Heart left ventricle (tissue), 16 donors: ENCODE results near the gene PLBD2. TPM values are rescaled to one million over a fixed set of nuclear protein-coding genes. Genes with fewer than 3 reads are reported as not detected.

Source experiments
- ATAC-seq, 4 donors: fragments of 200-7000 bp; cut with Tn5 transposase; one replicate each; pipeline ENCODE4 v1.9.1; 2020 to 2022; ENCODE audit warnings: moderate library complexity in 4 of 4, mild to moderate bottlenecking in 3 of 4, moderate number of reproducible peaks in 1 of 4
- DNase-seq, 5 donors: peaks; one replicate each; pipeline ENCODE4 v3.0.0-alpha.2; 2020
- H3K27ac ChIP-seq, 12 donors: fragments of 200-600 bp; sonication (generic) in 4 of 12; one replicate each; pipeline versions ENCODE4 v1.5.0 to v1.8.0; 2016 to 2022; ENCODE audit warnings: mild to moderate bottlenecking in 2 of 12
- H3K27me3 ChIP-seq, 9 donors: fragments of 200-600 bp; sonication (generic) in 2 of 9; one replicate each; pipeline versions ENCODE4 v1.5.1 to v1.8.0; 2016 to 2022; ENCODE audit warnings: mild to moderate bottlenecking in 3 of 9
- H3K36me3 ChIP-seq, 9 donors: fragments of 200-600 bp; sonication (generic) in 2 of 9; one replicate each; pipeline versions ENCODE4 v1.5.0 to v1.8.0; 2018 to 2022; ENCODE audit warnings: mild to moderate bottlenecking in 2 of 9
- H3K4me1 ChIP-seq, 12 donors: fragments of 200-600 bp; sonication (generic) in 4 of 12; one replicate each; pipeline versions ENCODE4 v1.5.0 to v1.8.0; 2016 to 2022; ENCODE audit warnings: mild to moderate bottlenecking in 3 of 12
- H3K4me3 ChIP-seq, 12 donors: fragments of 200-600 bp; sonication (generic) in 4 of 12; one replicate each; pipeline versions ENCODE4 v1.5.0 to v1.8.0; 2017 to 2022; ENCODE audit warnings: mild to moderate bottlenecking in 9 of 12, moderate library complexity in 4 of 12
- H3K9me3 ChIP-seq, 12 donors: fragments of 200-600 bp; sonication (generic) in 4 of 12; one replicate each; pipeline versions ENCODE4 v1.5.0 to v1.8.0; 2016 to 2022; ENCODE audit warnings: mild to moderate bottlenecking in 1 of 12
- CTCF ChIP-seq, 12 donors: fragments of 200-600 bp; sonication (generic) in 4 of 12; IDR thresholded peaks; one replicate each; pipeline versions ENCODE4 v1.5.0 to v1.8.0; 2018 to 2022; ENCODE audit warnings: antibody characterized with exemption in 12 of 12, mild to moderate bottlenecking in 5 of 12
- POLR2A ChIP-seq, 2 donors: fragments of 450-650 bp; IDR thresholded peaks; one replicate each; pipeline ENCODE4 v1.6.1; 2017; ENCODE audit warnings: antibody characterized with exemption in 2 of 2, mild to moderate bottlenecking in 2 of 2, moderate library complexity in 2 of 2
- WGBS, 4 donors: extraction: QIAGEN DNeasy Blood & Tissue Kit in 2 of 4; methylation state at CpG; one replicate each; pipeline versions ENCODE4 v1.1.5 to v1.1.7; 2013 to 2018; 5-methylcytosine and 5-hydroxymethylcytosine counted together
- intact Hi-C, 10 donors: fragments of 100-400 bp; cut with DNase I; formaldehyde crosslinking; loops; one replicate each; pipeline versions ENCODE4 v1.11.1 to v1.14.2; 2022
- polyA plus RNA-seq, 2 donors: library from polyadenylated mRNA; stranded (reverse); fragments of 200-250 nt; gene quantifications; one replicate each; pipeline ENCODE4 v1.2.3, GENCODE V29; 2013
- total RNA-seq, 9 donors: library from RNA; depleted of rRNA in 2 of 9; stranded (reverse); fragments of >200 nt in 2 of 9; fragmentation: NEBNext Ultra II Directional in 3 of 9; extraction: Animal tissue kit (Norgen Biotek cat#: 25700) in 3 of 9; gene quantifications; one replicate each; pipeline versions ENCODE4 v1.1.0 to v1.2.4, GENCODE V29; 2016 to 2023
- donor health status: ischemic (EF 13 %, LVEDD 7.1; RV severe dilation, severe dysfunction).
- donor health status: healthy with polysubstance abuse.
- donor health status: DM: no; HTN: yes; CAD: no.
- donor health status: DM: no; HTN: no; CAD: no.
- donor health status: ischemic (EF 25% LVEDD 6.9; RV normal size, moderate dysfunction).
- donor health status: ischemic (EF 25% LVEDD 5.7; RV mildly dilated, moderate dysfunction).
- donor health status: healthy.
- donor health status: DM: yes; HTN: yes; CAD: no.
- donor health status: ischemic (EF 35%, LVEDD 5.7; RV mildly dilated, moderate dysfunction).
- donor health status: nonischemic (EF 11% LVEDD 7.7; RV severe dilation, severe dysfunction).
- donor health status: DM: yes; HTN: yes; CAD: no.
- donor health status: PGD.
- donor health status: ischemic (EF 29% LVEDD 5.4; RV normal size, mild dysfunction).
- donor health status: nonischemic (EF 23%, LVEDD 6.1; RV moderate dilation, normal function).

The PLBD2 gene
- total and polyA plus RNA-seq, 11 donors: 15.6 to 66.6 (median 31.8) TPM

GRCh38 chr12:113340061-113340460 lies 18.3 kb upstream of the PLBD2 start:
- Histone ChIP-seq H3K27me3 (no peaks in the 10 kb centered on the region), H3K4me3 (no peak overlapping the region), H3K4me1 (peaks cover 0 to 12% (median 3%) of the 10 kb centered on the region in 12 donors), H3K27ac (no peak overlapping the region), H3K9me3 (no peaks in the 10 kb centered on the region), H3K36me3 (no peaks in the 10 kb centered on the region)
- TF ChIP-seq POLR2A (IDR thresholded peaks at IDR 0.05): no peak
- no peak for TF ChIP-seq CTCF (IDR thresholded peaks at IDR 0.05)
- 76 to 80% (median 77%) methylated on average over 3 of the region's 3 CpGs for WGBS, 4 donors
- intact Hi-C loops: no loop called here
- DNase-seq (no peak), ATAC-seq (no peak)

- Histone ChIP-seq H3K4me1 (no peaks in the 10 kb centered on the region), H3K4me3 (no peak overlapping the region), H3K27me3 (no peaks in the 10 kb centered on the region), H3K9me3 (no peaks in the 10 kb centered on the region), H3K36me3 (no peaks in the 10 kb centered on the region), H3K27ac (no peak overlapping the region)
- DNase-seq (no peak), ATAC-seq (peak in 1 of 4 donors; percentile 38)
- intact Hi-C loops: no loop called here
- no peak for TF ChIP-seq CTCF (IDR thresholded peaks at IDR 0.05)
- WGBS, 4 donors: 84 to 88% (median 87%) methylated on average over 6 of the region's 6 CpGs
Measured at GRCh38 chr12:113341535-113341934, 16.9 kb upstream of the PLBD2 start.

GRCh38 chr12:113345318-113345717 lies 13.1 kb upstream of the PLBD2 start:
- 92 to 96% (median 94%) methylated on average over 6 of the region's 6 CpGs for WGBS, 4 donors
- H3K27me3 ChIP-seq: no peaks in the 10 kb centered on the region
- DNase-seq: no peak
- H3K4me3 ChIP-seq: no peak overlapping the region
- TF ChIP-seq CTCF (IDR thresholded peaks at IDR 0.05) (no peak), POLR2A (IDR thresholded peaks at IDR 0.05) (no peak)
- H3K9me3 ChIP-seq: no peaks in the 10 kb centered on the region
- intact Hi-C loops: no loop called here
- no peak for ATAC-seq
- no peaks in the 10 kb centered on the region for H3K36me3 ChIP-seq
- no peak overlapping the region for H3K27ac ChIP-seq
- H3K4me1 ChIP-seq: no peaks in the 10 kb centered on the region

GRCh38 chr12:113346353-113346752 lies 12.0 kb upstream of the PLBD2 start:
- Histone ChIP-seq H3K36me3 (no peaks in the 10 kb centered on the region), H3K9me3 (no peaks in the 10 kb centered on the region), H3K4me3 (no peak overlapping the region), H3K27me3 (no peaks in the 10 kb centered on the region), H3K27ac (no peak overlapping the region), H3K4me1 (no peaks in the 10 kb centered on the region)
- no peak for TF ChIP-seq CTCF (IDR thresholded peaks at IDR 0.05)
- TF ChIP-seq POLR2A (IDR thresholded peaks at IDR 0.05): no peak
- intact Hi-C loops: no loop called here
- DNase-seq (no peak), ATAC-seq (no peak)
- 81 to 88% (median 84%) methylated on average over 4 to 5 of the region's 5 CpGs for WGBS, 4 donors
